ENCODE data around the gene MSH5.

DNA sequence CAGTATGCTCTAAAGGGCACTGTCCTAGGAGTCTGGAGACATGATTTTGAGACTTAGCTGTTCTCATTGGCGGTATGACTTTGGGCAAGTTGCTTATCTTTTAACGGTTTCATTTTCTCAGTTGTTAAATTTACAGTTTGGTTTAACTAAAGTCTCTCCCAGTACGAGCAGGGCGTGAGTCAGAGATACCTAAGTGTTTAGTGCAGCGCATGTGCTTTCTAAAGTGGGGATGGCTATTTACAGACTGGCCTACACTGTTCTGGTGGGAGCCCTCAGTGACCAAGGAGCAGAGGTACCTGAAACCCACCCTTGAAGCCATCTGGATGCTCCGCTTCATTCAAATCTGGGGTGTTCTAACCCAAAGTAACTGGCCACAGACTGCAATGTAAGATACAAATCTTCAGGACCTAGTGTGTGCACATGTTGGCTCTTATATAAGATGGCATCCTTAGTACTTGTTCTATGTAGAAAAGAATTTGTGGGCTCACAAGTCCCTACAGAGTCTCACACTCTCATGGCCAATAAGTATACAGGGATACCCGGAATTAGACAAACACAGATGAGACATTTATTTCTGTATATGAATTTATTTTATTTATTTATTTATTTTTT lies 10.7 kb downstream of the MSH5 start:
- TF ChIP-seq, protein P1, sequence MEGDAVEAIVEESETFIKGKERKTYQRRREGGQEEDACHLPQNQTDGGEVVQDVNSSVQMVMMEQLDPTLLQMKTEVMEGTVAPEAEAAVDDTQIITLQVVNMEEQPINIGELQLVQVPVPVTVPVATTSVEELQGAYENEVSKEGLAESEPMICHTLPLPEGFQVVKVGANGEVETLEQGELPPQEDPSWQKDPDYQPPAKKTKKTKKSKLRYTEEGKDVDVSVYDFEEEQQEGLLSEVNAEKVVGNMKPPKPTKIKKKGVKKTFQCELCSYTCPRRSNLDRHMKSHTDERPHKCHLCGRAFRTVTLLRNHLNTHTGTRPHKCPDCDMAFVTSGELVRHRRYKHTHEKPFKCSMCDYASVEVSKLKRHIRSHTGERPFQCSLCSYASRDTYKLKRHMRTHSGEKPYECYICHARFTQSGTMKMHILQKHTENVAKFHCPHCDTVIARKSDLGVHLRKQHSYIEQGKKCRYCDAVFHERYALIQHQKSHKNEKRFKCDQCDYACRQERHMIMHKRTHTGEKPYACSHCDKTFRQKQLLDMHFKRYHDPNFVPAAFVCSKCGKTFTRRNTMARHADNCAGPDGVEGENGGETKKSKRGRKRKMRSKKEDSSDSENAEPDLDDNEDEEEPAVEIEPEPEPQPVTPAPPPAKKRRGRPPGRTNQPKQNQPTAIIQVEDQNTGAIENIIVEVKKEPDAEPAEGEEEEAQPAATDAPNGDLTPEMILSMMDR (conservative IDR thresholded peaks at IDR 0.05), result no peak
- no peak for TF ChIP-seq ZFX (IDR thresholded peaks at IDR 0.05)

All from C4-2B (cell line).